Astrocyte (in vitro differentiated cells and primary cell): ENCODE results near the gene PLEKHN1.

ENCODE experiments used
- EZH2 ChIP-seq: IDR thresholded peaks from 2 replicates; pipeline ENCODE4 v1.6.1; 2012; ENCODE audit warnings: mild to moderate bottlenecking, low read length, inconsistent platforms; ENCODE audit not compliant: insufficient read depth
- TF ChIP-seq, protein P1 (sequence below): IDR thresholded peaks from 2 replicates; pipeline ENCODE4 v1.5.1; 2011; ENCODE audit warnings: low read depth, mild to moderate bottlenecking, inconsistent platforms, low read length, moderate library complexity; ENCODE audit not compliant: insufficient read depth

DNA sequence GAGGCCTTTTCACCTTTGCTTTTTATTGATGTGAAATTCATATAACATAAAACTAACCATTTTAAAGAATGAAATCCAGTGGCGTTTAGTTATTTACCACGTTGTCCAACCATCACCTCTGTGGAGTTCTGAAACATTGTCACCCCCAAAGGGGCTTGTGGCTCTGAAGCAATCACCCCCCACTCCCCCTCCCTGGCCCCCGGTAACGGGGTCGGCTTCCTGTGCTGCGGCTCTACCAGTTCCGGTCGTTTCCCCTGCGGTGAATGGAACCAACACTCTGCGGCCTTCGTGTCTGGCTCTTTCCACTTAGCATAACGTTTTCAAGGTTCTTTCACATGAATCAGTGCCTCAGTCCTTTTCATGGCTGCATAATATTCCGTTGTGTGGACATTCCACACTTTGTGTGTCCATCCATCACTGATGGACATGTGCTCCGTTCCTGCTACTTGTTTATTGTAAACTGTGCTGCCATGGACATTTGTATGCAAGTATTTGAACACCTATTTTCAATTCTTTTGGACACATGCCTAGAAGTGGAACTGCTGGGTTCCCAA is 45.2 kb downstream of the PLEKHN1 start:
- TF ChIP-seq, protein P1, sequence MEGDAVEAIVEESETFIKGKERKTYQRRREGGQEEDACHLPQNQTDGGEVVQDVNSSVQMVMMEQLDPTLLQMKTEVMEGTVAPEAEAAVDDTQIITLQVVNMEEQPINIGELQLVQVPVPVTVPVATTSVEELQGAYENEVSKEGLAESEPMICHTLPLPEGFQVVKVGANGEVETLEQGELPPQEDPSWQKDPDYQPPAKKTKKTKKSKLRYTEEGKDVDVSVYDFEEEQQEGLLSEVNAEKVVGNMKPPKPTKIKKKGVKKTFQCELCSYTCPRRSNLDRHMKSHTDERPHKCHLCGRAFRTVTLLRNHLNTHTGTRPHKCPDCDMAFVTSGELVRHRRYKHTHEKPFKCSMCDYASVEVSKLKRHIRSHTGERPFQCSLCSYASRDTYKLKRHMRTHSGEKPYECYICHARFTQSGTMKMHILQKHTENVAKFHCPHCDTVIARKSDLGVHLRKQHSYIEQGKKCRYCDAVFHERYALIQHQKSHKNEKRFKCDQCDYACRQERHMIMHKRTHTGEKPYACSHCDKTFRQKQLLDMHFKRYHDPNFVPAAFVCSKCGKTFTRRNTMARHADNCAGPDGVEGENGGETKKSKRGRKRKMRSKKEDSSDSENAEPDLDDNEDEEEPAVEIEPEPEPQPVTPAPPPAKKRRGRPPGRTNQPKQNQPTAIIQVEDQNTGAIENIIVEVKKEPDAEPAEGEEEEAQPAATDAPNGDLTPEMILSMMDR, result no peak
- no peak for TF ChIP-seq EZH2
